CD4-positive, alpha-beta T cell treated with Interleukin-17A for 1 hour (primary cell): Measurements from ENCODE around the gene ITGB3BP.
"Not testable (repeated sequence)": the region's sequence is repeated elsewhere in the genome, so short reads cannot be mapped to it uniquely, and the experiment has no call there.

Experiments used
- DNase-seq: peaks from one replicate; pipeline ENCODE4 v3.0.0-alpha.2; 2020

The ITGB3BP gene, protein sequence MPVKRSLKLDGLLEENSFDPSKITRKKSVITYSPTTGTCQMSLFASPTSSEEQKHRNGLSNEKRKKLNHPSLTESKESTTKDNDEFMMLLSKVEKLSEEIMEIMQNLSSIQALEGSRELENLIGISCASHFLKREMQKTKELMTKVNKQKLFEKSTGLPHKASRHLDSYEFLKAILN

DNA sequence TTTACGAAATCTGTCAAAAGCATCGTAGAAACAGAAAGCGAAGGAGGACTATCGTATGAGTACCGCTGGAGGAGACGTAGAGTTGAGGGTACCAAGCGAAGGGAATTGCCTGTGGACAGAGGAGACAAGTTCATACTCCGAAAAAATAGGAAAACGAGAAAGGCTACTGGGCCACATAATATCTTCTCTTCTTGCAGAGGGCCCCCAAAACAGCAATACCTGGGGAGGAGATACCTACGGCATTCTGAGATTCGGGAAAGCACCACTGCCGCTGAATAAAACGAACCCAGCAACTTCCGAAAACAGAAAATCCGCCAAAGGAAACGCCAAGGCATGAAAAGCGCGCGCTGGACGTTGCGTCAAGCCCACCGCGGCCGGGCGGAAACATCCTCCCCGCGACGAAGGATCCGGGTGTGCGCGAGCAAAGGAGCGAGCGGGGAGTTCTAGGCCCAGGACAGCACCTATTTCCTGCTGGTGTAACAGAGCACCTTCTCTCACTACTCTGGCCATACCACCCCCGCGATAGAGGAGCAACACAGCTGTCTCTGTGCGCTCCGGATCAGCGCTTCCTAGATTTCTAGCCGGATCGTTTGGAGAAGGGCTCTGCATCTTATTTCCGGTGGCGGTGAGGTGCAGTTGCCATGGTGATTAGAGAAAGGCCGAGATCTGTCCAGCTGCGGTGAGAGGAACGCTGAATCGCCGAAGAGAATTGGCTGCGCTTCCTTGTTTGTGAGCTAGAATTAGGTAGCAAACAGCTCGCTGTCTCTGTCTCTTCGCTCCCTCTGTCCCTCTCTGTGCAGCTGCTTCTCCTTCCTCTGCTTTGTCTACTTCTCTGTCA, at the start of gene ITGB3BP, which contains the start of gene EFCAB7:
TSS of gene ITGB3BP (minus strand) at position 335 of the 838 bp plus-strand sequence. CDS start at position 243, 92 bp downstream.
TSS of gene EFCAB7 (plus strand) at position 635 of the 838 bp plus-strand sequence. CDS start 2,048 bp downstream, outside the sequence.
- peak; percentile 85 for DNase-seq

DNA sequence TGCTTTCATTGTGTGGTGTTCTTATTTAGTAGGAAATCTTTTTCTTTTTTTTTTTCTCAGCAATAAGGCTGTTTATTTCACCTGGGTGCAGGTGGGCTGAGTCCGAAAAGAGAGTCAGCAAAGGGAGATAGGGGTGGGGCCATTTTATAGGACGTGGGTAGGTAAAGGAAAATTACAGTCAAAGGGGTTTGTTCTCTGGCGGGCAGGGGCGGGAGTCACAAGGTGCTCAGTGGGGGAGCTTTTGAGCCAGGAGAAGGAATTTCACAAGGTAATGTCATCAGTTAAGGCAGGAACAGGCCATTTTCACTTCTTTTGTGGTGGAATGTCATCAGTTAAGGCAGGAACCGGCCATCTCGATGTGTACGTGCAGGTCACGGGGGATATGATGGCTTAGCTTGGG, 49.7 kb upstream of the ITGB3BP start:
- DNase-seq = not testable (repeated sequence)

DNA sequence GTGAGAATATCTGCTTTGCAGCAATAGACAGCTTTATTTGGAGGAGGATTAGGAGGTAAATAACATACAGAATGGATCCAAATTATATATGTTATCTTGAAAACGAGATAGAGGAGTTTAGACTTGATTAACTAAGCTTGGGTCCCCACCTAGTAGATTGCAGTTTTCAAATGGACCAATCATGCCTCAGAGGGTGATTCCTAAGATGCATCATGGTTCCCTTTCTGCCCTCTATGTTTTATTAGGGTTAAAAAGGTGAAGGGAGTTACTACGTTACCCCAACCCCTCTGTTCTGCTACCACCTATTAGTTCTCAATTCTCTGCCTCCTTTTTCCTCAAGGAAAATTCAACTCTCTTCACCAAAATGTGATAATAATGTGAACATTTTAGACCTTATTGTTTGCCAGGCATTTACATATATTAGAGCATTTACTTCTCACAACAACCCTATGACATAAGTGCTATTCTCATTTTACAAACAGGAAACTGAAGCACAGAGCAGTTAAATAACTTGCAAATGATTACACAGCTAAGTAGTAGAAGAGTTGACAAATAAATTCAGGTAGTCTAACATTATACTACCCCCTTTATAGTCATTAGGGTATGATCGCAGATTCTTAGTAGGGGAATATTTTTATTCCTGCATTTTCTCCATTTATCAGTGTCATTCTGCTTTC, 46.8 kb upstream of the ITGB3BP start:
- DNase-seq = no peak

DNA sequence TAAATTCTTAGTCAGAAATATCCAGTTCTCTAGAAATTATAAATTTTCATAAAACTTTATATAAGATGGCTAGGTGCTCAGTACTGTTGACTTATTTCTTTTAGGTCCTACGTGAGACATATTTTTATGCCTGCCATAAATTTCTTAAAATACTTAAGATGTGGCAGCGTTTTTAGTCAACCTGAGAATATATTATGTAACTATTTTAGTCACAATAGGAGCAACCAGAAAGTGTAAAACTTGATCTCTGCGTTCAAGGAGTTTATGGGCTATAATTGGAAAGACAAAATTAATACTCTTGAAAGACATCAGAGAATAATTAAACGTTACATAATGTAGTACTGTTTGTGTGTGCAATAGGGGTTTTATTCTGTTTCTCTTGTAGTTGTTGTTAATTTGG, 46.0 kb upstream of the ITGB3BP start:
- no peak for DNase-seq

DNA sequence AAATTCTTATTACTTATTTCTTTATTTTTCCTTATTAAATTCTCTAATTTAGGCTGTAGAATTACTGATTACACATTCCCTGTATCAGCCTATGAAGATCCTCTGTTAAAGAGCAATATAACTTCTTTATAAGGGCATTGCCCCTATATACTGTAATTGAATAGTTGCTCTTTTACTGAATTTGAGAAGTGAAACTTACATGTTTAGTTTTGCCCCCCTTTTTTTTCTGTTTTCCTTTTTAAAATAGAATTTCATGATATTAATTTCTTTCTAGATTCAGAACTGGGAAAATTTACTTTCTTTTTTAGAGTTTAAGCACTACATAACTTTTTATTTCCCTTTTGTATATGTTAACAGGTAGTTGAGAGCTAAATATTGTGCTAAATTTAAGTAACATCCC, 40.7 kb upstream of the ITGB3BP start:
- DNase-seq = no peak

DNA sequence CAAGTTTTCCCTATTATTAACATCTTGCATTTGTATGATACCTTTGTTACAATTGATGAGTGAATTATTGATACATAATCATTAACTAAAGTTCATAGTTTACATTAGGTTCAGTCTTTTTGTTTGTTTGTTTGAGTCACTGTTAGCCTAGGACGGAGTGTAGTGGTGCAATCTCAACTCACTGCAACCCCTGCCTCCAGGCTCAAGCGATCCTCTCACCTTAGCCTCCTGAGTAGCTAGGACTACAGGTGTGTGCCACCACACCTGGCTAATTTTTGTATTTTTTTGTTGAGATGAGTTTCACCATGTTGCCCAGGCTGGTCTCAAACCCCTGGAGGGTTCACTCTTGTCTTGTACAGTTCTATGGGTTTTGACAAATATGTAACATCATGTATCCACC, 36.3 kb upstream of the ITGB3BP start:
- no peak for DNase-seq

DNA sequence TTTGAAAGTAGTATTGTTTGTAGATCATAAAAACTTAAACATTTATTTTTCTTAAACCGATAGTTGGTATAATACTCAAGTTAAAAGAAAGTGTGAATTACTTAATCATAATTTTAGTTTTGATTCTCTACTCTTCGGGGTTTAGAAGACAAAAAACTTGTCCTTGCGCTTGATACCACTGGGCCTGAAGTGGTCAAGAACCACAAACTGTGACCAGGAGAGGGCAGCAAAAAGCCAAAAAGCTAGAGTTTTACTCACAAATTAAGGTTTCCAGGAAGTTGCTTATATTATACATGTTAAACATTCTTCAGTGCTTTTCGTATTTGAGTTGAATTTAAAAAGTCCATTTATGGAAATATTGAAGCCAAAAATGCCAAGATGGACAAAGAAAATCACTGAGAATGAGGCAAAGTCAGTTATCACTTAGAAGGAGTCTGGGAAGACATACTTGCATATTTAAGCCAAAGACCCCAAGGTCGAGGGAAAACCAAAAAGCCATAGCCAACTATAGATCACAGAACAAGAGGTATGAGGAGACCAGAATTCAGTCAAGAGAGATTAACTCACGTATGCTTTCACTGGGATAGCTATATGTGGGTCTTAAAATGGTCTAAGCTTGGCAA, 34.5 kb upstream of the ITGB3BP start:
- DNase-seq = peak; percentile 8

DNA sequence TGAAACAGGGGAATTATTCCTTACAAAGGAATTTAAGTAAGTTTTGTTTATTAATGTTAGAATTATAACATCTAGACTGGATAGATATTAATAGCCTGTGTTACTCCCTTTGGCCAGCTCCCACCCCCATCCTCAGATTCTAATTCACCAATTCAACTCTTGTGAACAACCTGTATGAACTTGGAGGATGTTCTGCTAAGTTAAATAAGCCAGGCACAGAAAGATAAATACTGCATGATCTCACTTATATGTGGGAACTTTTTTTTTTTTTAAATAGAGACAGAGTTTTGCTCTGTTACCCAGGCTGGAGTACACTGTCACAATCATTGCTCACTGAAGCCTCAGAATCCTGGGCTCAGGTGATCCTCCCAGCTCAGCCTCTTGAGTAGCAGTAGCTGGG, 32.5 kb upstream of the ITGB3BP start:
- DNase-seq = no peak

DNA sequence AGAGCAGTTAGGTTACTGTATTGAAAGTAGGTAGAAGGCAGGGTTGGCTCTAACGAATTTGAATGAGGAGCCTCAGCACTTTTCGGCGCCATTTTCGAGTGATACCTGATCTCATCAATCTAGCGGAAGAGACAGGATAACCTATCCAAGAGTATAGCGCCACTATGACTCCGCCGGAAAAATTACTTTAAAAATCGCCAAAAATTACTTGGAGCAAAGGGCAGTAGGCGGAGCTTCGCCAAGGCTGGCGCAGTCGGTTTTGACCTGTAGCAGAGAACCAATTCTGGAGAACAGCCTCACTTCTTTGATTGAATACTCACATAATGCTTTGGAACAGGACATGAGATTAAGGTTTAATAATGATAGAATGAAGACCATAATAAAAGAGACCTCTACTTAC, 25.9 kb upstream of the ITGB3BP start:
- DNase-seq = peak; percentile 18

DNA sequence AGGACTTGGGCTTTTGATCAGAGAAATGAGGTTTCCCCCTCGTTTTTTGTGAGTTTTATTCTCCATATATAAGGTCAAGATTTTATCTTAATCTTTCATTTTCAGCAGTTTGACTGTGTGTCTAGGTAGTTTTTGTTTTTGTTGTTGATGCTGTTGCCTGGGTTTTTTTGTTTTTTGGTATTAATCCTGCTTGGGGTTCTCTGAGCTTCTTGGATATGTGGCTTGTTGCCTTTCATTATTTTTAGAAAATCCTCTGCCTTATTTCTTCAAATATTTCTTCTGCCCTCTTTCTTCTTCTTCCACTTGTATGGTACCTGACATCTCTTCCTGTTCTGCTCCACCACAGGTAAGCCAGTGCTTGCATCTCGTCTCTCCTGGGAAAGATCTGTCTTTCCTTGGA, 25.3 kb upstream of the ITGB3BP start:
- DNase-seq = no peak

DNA sequence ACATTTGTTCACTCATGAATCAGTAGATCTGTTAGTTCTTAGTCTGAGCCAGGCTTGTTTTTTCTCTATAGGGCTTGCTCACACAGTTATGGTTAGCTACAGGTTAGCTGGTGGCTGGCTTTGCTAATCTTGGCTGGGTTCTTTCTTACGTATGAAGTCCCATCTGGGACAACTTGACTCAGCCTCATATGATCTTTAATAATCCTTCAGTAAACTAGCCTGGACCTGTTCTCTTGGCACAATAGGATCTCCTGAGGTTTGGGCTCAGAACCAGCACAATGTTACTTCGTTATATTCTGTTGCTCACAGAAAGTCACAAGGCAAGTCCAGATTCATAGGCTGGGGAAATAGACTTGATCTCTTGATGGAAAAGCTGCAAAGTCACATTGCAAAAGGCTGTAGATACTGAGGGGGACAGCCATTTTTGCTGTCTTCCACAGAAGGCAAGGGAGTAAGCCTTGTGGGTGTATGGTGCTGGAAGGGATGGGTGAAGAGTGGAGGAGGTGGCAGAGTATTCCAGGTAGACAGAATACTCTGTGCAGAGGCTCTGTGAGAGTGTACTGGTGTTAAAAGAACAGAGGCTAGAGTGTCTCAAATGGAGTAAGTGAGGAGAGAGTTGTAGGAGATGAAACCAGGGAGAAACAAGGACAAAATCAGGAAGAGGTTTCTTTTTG, 24.7 kb upstream of the ITGB3BP start:
- no peak for DNase-seq

DNA sequence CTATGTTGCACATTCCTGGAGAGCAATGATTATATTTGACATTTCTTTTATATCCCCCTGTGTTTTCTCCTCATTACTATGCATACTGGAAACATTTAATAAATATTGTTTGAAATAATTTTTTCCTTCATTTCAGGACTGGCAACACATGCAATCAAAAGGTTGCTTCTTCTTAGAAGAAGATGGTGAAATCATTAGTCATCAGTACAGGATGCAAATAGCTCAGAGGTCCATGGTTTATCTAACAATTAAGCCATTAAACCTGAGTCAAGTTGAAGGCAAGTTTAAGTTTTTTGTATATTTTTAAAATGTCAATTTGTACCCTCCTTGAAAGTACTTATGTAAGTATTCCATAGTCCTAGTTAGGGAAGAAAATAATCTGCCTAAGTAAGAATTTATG, 22.8 kb upstream of the ITGB3BP start:
- no peak for DNase-seq

DNA sequence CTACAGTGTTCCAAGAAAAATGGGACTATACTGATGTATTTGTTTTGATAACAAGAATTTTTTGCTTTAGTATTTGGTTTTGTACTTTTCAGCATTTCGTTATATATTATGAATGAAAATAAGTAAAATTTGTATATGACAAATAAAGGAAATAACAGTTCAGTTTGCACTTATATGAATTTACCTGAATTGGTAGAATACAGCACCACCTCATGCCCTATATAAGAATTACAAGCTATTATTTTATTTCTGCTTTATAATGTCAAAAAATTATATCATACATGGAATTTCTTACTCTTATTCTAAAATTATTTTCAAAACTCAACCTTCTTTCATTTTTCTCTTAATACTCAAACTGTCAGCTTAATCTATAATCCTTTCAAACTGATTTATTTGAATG, 14.9 kb upstream of the ITGB3BP start:
- peak; percentile 10 for DNase-seq

DNA sequence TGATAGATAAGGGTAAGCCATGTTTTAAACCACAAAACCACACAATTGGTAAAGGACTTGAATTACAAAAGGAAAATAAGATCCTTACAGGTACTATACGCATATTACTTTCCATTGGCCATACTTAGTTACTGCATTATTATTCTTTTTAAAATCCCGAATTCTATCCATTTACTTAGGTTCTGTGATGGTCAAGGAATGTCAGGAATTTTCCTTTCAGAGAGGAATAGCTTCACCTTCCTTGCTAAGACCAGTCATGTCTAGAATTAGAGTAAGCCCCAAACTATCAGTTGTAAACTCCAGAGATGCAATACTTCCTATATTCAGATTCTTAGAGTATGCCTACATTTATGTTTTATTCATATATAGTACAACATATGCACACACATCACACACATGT, 14.0 kb upstream of the ITGB3BP start:
- no peak for DNase-seq

DNA sequence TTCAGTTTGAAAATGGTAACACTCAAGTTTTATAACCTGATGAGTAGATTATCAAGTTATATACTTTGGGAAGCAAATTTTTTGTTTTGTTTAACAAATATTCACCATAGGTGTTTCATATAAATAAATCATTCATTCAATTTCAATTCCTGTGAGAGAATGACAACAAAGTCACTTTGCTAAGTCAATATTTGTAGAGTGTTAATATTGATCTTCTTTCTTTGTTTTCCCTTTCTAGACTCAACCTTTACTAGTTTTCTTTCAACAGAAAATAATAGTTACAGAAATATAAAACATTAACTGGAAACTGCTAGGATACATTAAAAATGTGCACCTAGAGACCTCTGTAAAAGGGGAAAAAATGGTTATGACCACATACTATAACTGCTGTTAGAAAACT, 11.4 kb upstream of the ITGB3BP start:
- no peak for DNase-seq

DNA sequence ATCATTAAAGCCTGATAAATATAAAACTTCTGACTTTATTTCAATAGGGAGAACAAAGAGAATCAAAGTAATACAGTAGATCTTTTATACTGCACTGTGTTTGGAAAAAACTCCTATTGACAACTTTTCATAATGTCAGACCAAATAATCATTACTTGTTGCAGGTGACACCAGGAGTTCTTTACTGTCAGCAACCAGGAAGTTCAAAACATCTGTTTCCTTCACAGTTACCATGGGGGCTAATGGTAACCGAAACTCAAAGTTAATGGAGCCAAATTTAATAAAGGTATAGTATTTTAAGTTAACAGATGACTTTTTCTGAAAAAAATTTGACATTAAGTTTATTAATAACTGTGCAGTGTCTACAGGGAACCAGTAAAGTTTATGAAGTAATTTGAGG, 10.9 kb upstream of the ITGB3BP start:
- DNase-seq = no peak

DNA sequence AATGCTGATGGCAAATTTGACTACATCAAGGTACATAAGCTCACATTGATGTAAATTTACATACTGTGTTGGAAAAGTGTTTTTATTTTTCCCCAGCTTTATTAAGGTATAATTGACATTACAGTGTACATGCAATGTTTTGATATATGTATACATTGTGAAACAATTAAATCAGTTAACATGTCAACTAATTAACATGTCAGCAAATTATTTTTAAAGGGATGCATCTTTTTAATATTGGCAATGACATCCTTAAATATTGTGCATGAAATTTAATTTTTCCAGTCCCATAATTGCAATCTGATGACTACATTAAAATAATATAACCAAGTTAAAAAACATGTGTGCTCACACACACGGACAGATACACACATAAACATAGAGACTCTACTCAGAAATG, 9.7 kb upstream of the ITGB3BP start:
- no peak for DNase-seq

DNA sequence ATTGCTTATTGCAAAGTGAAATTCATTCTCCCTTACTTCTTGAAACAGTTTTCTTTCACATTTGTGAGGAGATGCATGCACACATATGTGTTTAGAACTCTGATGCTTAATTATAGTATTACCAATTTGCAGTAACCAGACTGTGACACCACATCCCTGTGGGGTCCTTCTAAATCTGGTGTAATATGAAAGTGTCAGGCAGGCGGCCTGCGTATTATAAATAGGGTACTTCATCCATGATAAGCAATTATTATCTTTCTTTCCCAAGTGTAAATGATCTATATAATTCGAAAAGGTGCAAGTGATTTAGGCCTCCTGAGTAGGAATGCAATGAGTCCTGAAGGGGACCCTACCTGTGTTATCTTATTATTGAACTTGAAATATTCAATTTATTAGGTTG, 1.2 kb upstream of the ITGB3BP start:
- no peak for DNase-seq

DNA sequence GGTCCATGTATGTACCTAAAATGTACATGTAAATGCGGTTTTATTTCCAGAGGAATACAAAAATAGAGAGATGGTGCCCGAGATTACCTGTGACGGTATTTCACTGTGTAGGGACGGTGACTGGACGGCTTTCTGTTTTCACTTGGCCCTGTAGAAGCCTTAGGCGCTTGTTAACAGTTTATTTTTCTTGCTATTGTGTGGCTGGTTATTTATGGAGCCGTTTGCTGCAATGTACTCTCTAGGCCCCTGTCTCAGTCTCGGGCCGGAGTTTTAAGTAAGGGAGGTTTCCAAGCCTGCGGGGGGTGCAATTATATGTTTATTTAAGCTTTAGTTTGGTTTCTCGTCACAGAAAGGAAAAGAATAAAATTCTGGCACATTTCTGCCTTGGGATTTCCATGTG, 713 bp upstream of the ITGB3BP start:
- no peak for DNase-seq

DNA sequence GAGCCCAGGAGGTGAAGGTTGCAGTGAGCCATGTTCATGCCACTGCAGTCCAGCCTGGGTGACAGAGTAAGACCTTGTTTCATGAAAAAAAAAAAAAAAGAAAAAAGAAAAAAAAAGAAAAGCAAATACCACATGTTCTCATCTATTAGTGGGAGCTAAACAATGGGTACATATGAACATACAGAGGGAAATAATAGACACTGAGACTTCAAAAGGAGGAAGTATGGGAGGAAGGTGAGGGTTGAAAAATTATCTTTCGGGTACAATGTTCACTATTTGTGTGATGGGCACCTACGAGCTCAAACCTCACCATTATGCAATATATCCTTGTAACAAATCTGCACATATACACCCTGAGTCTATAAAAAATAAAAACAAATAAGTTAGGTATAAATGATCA, 6.4 kb downstream of the ITGB3BP start:
- no peak for DNase-seq

DNA sequence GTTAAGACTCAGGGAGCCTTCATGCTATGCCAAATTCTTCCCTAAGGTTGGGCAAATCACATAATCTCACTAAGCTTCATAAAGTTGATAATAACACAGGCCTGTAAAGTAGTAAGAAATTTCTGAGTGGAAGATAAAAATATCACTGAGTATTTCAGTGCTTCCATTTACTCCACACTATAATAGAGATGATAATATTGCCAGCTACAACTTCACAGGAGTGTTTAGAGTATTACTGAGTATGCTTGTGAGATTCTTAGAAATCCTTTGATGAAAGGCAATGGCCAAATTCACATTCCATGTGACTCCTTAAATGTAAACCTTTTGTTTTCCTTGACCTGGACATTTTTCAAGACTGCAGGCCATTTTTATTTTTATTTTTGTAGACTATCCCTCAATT, 10.4 kb downstream of the ITGB3BP start:
- DNase-seq = no peak

DNA sequence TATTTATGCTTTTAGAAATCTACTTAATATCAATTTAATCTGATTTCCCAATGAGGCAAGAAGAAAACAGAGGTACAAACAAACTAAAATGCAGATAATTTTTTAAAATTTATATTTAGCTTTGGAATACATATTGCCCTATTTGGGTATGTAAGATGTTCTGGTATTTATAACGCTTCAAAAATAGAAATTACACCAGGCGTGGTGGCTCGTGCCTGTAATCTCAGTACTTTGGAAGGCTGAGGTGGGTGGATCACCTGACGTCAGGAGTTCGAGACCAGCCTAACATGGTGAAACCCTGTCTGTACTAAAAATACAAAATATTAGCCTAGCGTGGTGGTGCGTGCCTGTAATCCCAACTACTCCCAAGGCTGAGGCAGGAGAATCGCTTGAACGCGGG, 13.3 kb downstream of the ITGB3BP start:
- no peak for DNase-seq

DNA sequence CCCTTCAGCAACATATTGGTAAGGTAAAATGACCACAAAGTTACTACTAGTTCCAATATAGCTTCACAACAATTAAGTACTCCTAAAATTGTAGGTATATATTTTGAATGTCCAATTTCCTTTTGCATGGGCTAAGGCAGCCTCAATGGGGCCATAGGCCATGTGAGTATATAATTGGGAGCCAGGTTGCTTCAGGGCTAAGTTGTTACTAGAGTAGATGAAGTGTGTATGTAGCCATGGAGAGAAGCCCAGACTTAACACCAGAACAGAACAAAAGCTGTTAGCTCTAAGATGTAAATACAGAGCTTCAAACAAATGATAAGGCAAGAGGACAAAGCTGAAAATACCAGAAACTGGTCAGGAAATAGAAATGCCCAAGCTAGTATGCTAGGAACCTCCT, 16.2 kb downstream of the ITGB3BP start:
- no peak for DNase-seq
